ENCODE results near the gene RAB5A. TPM values are rescaled to one million over a fixed set of nuclear protein-coding genes. Genes with fewer than 3 reads are reported as not detected.
"Not testable (repeated sequence)": the region's sequence is repeated elsewhere in the genome, so short reads cannot be mapped to it uniquely, and the experiment has no call there.

The RAB5A gene
- total and polyA plus RNA-seq, 2 of the 4 experiments (the other 2 are of a cell fraction), result 33.3 to 46.4 TPM

DNA sequence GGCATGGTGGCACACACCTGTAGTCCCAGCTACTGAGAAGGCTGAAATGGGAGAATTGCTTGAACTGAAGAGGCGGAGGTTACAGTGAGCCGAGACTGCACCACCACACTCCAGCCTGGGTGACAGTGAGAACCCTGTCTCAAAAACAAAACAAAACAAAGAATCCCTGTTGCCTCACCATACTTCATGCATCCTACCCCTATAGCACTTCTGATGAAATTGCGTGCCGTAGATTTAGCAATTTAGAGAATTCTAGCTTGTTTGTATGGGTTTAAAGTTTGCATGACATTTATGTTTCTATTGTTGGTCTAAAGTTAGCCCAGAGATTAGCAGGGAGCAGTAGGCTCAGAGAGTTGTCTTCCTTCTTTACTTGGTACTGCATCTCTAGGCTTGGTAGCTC lies 7.8 kb downstream of the RAB5A start:
- in situ Hi-C loops (cut with MboI; ENCODE audit: low sequenced_read_pairs), result no loop called here
- BruUV-seq (replicated peaks), result no TSS peak
- dilution Hi-C loops (cut with HindIII; ENCODE audit: low sequenced_read_pairs, unreplicated experiment), result no loop called here

DNA sequence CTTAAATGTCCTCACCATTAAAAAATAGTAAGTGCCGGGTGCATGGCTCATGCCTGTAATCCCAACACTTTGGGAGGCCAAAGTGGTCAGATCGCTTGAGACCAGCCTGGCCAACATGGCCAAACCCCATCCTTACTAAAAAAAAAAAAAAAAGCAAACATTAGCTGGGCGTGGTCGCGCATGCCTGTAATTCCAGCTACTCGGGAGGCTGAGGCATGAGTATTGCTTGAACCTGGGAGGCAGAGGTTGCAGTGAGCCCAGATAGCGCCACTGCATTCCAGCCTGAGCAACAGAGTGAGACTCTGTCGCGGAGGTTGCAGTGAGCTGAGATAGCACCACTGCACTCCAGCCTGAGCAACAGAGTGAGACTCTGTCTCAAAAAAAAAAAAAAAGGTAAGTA lies 10.5 kb downstream of the RAB5A start:
- H3K9me3 ChIP-seq (ENCODE audit: control insufficient read depth, insufficient read depth, low read length); POLR2A ChIA-PET (ENCODE audit: unreplicated experiment); H3K56ac ChIP-seq (ENCODE audit: extremely low read depth, insufficient read depth, low read length); H3K18ac ChIP-seq (ENCODE audit: low read depth, low read length); H3K4me3 ChIP-seq (ENCODE audit: insufficient read depth, low read depth, low read length); H3K14ac ChIP-seq (replicated peaks; ENCODE audit: low read depth, low read length); H4K8ac ChIP-seq (ENCODE audit: low read depth in 2 of 2, low read length in 2 of 2); H2BK15ac ChIP-seq (ENCODE audit: low read depth, low read length); H2BK120ac ChIP-seq (ENCODE audit: low read depth, low read length); H3K4me1 ChIP-seq (ENCODE audit: control insufficient read depth, insufficient read depth, low read length); H3K4me2 ChIP-seq (ENCODE audit: low read depth, low read length); H2BK20ac ChIP-seq (ENCODE audit: low read depth, low read length); H3K27me3 ChIP-seq (ENCODE audit: control insufficient read depth, insufficient read depth, low read length); H3K27ac ChIP-seq (ENCODE audit: insufficient read depth, low read length); BruUV-seq (replicated peaks); H2AK5ac ChIP-seq (ENCODE audit: low read depth, low read length); intact Hi-C loops (cut with micrococcal nuclease); H4K91ac ChIP-seq (ENCODE audit: insufficient read depth, low read depth, low read length); H3K9me1 ChIP-seq (ENCODE audit: insufficient read depth, low read length); dilution Hi-C loops (cut with HindIII; ENCODE audit: low sequenced_read_pairs, unreplicated experiment); ATAC-seq (ENCODE audit: low read depth); in situ Hi-C loops (cut with MboI; ENCODE audit: low sequenced_read_pairs); H2BK5ac ChIP-seq (ENCODE audit: low read depth, low read length, poor library complexity, severe bottlenecking); H4K5ac ChIP-seq (ENCODE audit: low read depth, low read length); H3K23ac ChIP-seq (ENCODE audit: low read depth, low read length); H2AFZ ChIP-seq (replicated peaks; ENCODE audit: low read length, poor library complexity); DNase-seq; H2AK9ac ChIP-seq (replicated peaks; ENCODE audit: low read depth, low read length, poor library complexity); H3K9ac ChIP-seq (ENCODE audit: low read depth, low read length); H3K4ac ChIP-seq (ENCODE audit: low read depth, low read length): not testable (repeated sequence)
- Histone ChIP-seq H4K20me1 (ENCODE audit: insufficient read depth, low read length) (peaks cover 45% of the 10 kb centered on the region), H3K79me1 (ENCODE audit: low read depth in 1 of 2, low read length in 2 of 2) (peaks cover 3 to 21% of the 10 kb centered on the region in 2 experiments; a peak in 3 of 4 replicates), H3K36me3 (ENCODE audit: control insufficient read depth, insufficient read depth, low read length) (peaks cover 32% of the 10 kb centered on the region)
- WGBS, 2 experiments (ENCODE audit: extremely low coverage in 2 of 2, insufficient read length in 1 of 2), result no CpG with 5 or more reads among the region's 9 CpGs
- CTCF ChIA-PET, result interaction anchor here (0.5 to 1.2 kb wide), 3 partner anchors 10 to 700 kb away, joined by 3 to 4 read pairs (median 3); no protein-coding TSS in a partner anchor

More for the DNA sequence above, 7.8 kb downstream of the RAB5A start:
- Histone ChIP-seq H4K20me1 (ENCODE audit: insufficient read depth, low read length) (peaks cover 46% of the 10 kb centered on the region), H2BK5ac (ENCODE audit: low read depth, low read length, poor library complexity, severe bottlenecking) (no peak overlapping the region), H3K4me2 (ENCODE audit: low read depth, low read length) (no peak overlapping the region), H3K4me1 (ENCODE audit: control insufficient read depth, insufficient read depth, low read length) (peaks cover 2% of the 10 kb centered on the region; the same call in 1 of the 2 replicates), H3K23ac (ENCODE audit: low read depth, low read length) (no peak overlapping the region), H2BK120ac (ENCODE audit: low read depth, low read length) (no peak overlapping the region), H3K4me3 (ENCODE audit: insufficient read depth, low read depth, low read length) (no peak overlapping the region), H2AK5ac (ENCODE audit: low read depth, low read length) (no peak overlapping the region), H2AFZ (replicated peaks; ENCODE audit: low read length, poor library complexity) (no peak overlapping the region), H2BK20ac (ENCODE audit: low read depth, low read length) (no peak overlapping the region), H3K56ac (ENCODE audit: extremely low read depth, insufficient read depth, low read length) (no peak overlapping the region), H3K9me1 (ENCODE audit: insufficient read depth, low read length) (no peaks in the 10 kb centered on the region; the same call in 1 of the 2 replicates), H3K27ac (ENCODE audit: insufficient read depth, low read length) (no peak overlapping the region), H3K9ac (ENCODE audit: low read depth, low read length) (no peak overlapping the region), H3K79me1 (ENCODE audit: low read depth in 1 of 2, low read length in 2 of 2) (peaks cover 0 to 28% of the 10 kb centered on the region in 2 experiments; a peak in 2 of 4 replicates), H4K8ac (ENCODE audit: low read depth in 2 of 2, low read length in 2 of 2) (no peak overlapping the region), H2BK15ac (ENCODE audit: low read depth, low read length) (no peak overlapping the region), H2AK9ac (replicated peaks; ENCODE audit: low read depth, low read length, poor library complexity) (no peak overlapping the region), H3K36me3 (ENCODE audit: control insufficient read depth, insufficient read depth, low read length) (peaks cover 35% of the 10 kb centered on the region), H4K91ac (ENCODE audit: insufficient read depth, low read depth, low read length) (no peak overlapping the region), H3K27me3 (ENCODE audit: control insufficient read depth, insufficient read depth, low read length) (no peaks in the 10 kb centered on the region), H3K14ac (replicated peaks; ENCODE audit: low read depth, low read length) (no peak overlapping the region), H3K9me3 (ENCODE audit: control insufficient read depth, insufficient read depth, low read length) (no peaks in the 10 kb centered on the region), H3K18ac (ENCODE audit: low read depth, low read length) (no peak overlapping the region), H3K4ac (ENCODE audit: low read depth, low read length) (no peak overlapping the region), H4K5ac (ENCODE audit: low read depth, low read length) (no peak overlapping the region)
- ChIA-PET POLR2A (ENCODE audit: unreplicated experiment) (no interaction called here), CTCF (no interaction called here)
- ATAC-seq (ENCODE audit: low read depth), result no peak
- WGBS, 2 experiments (ENCODE audit: extremely low coverage in 2 of 2, insufficient read length in 1 of 2), result no CpG with 5 or more reads among the region's 4 CpGs
- TF ChIP-seq, protein P1, sequence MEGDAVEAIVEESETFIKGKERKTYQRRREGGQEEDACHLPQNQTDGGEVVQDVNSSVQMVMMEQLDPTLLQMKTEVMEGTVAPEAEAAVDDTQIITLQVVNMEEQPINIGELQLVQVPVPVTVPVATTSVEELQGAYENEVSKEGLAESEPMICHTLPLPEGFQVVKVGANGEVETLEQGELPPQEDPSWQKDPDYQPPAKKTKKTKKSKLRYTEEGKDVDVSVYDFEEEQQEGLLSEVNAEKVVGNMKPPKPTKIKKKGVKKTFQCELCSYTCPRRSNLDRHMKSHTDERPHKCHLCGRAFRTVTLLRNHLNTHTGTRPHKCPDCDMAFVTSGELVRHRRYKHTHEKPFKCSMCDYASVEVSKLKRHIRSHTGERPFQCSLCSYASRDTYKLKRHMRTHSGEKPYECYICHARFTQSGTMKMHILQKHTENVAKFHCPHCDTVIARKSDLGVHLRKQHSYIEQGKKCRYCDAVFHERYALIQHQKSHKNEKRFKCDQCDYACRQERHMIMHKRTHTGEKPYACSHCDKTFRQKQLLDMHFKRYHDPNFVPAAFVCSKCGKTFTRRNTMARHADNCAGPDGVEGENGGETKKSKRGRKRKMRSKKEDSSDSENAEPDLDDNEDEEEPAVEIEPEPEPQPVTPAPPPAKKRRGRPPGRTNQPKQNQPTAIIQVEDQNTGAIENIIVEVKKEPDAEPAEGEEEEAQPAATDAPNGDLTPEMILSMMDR (conservative IDR thresholded peaks at IDR 0.05; ENCODE audit: low read depth, low read length), result no peak
- DNase-seq, result no peak
- intact Hi-C loops (cut with micrococcal nuclease), result no loop called here

Measured in IMR-90 (cell line).